GM12892 (cell line): ENCODE data around the gene SMURF2.

Source experiments
- POLR2A ChIP-seq: IDR thresholded peaks from 2 replicates; pipeline ENCODE4 v1.6.1; 2011; ENCODE audit warnings: low read depth, low read length, control low read depth
- POLR2AphosphoS5 ChIP-seq: IDR thresholded peaks from 2 replicates; pipeline ENCODE4 v1.6.1; 2011; ENCODE audit warnings: low read depth, low read length, control low read depth
- TAF1 ChIP-seq: IDR thresholded peaks from 2 replicates; pipeline ENCODE4 v1.6.1; 2011; ENCODE audit warnings: low read depth, mild to moderate bottlenecking, control low read depth, low read length, borderline replicate concordance

GRCh38 chr17:64503341-64503740 lies 158.8 kb downstream of the SMURF2 start:
- TF ChIP-seq POLR2A (no peak), POLR2AphosphoS5 (no peak), TAF1 (no peak)
